Esophagus mucosa (tissue), 1 donor: ENCODE results near the gene MT3. TPM values are rescaled to one million over a fixed set of nuclear protein-coding genes. Genes with fewer than 3 reads are reported as not detected.
A peak's percentile ranks its signal among the peaks of the same experiment; 100 is the strongest.
"Not testable (repeated sequence)": the region's sequence is repeated elsewhere in the genome, so short reads cannot be mapped to it uniquely, and the experiment has no call there.

Experiments used
- ATAC-seq: fragments of 200-7000 bp; cut with Tn5 transposase; one replicate; pipeline ENCODE4 v1.9.1; 2020
- total RNA-seq: library from RNA; stranded (reverse); gene quantifications from one replicate; pipeline ENCODE4 v1.2.4, GENCODE V29; 2023
- donor health status: DM: yes; HTN: yes; CAD: no.

Gene MT3
- total RNA-seq, 1 donor from 2014 or later = not detected

- peak; percentile 34 for ATAC-seq
Measured at GRCh38 chr16:56610017-56610608, 20.8 kb downstream of the MT3 start.

- no peak for ATAC-seq
Measured at GRCh38 chr16:56610609-56611111, 21.3 kb downstream of the MT3 start.

- ATAC-seq = no peak
Measured at GRCh38 chr16:56611281-56611833, 22.0 kb downstream of the MT3 start.

GRCh38 chr16:56613706-56614105 lies 24.4 kb downstream of the MT3 start:
- ATAC-seq = no peak

GRCh38 chr16:56614549-56614991 lies 25.2 kb downstream of the MT3 start:
- ATAC-seq = no peak

GRCh38 chr16:56615353-56615752 lies 26.0 kb downstream of the MT3 start:
- no peak for ATAC-seq

GRCh38 chr16:56616608-56617211 lies 27.4 kb downstream of the MT3 start:
- peak; percentile 9 for ATAC-seq

- peak; percentile 82 for ATAC-seq
Measured at GRCh38 chr16:56617212-56618085, 28.1 kb downstream of the MT3 start.

GRCh38 chr16:56618138-56618537 lies 28.8 kb downstream of the MT3 start:
- ATAC-seq = no peak

GRCh38 chr16:56620339-56620897 lies 31.1 kb downstream of the MT3 start:
- ATAC-seq = no peak

GRCh38 chr16:56621665-56622445 lies 32.5 kb downstream of the MT3 start:
- not testable (repeated sequence) for ATAC-seq

- ATAC-seq = not testable (repeated sequence)
Measured at GRCh38 chr16:56623184-56623583, 33.9 kb downstream of the MT3 start.

- no peak for ATAC-seq
Measured at GRCh38 chr16:56623637-56624036, 34.3 kb downstream of the MT3 start.

- ATAC-seq = peak; percentile 92
Measured at GRCh38 chr16:56625140-56625942, 36.0 kb downstream of the MT3 start, which contains the start of gene MT1E. MT1E (plus strand) TSS chr16:56625781; CDS start chr16:56625852, 71 bp downstream.

- ATAC-seq = peak; percentile 56
Measured at GRCh38 chr16:56625943-56626654, 36.8 kb downstream of the MT3 start.

GRCh38 chr16:56626685-56627084 lies 37.4 kb downstream of the MT3 start:
- no peak for ATAC-seq

GRCh38 chr16:56628486-56629350 lies 39.4 kb downstream of the MT3 start:
- no peak for ATAC-seq

GRCh38 chr16:56629531-56629930 lies 40.2 kb downstream of the MT3 start:
- ATAC-seq = no peak

GRCh38 chr16:56630134-56630533 lies 40.8 kb downstream of the MT3 start:
- ATAC-seq = no peak
